Suppressor macrophage treated with lipopolysaccharide for 4 hours (primary cell): ENCODE measurements around the gene ZSCAN5B.

Source experiments
- DNase-seq: peaks from one replicate; pipeline ENCODE4 v3.0.0-alpha.2; 2020

Gene ZSCAN5B

GRCh38 chr19:56142897-56143434, 54.6 kb downstream of the ZSCAN5B start:
- no peak for DNase-seq

GRCh38 chr19:56142087-56142787, 55.3 kb downstream of the ZSCAN5B start:
- no peak for DNase-seq

GRCh38 chr19:56141417-56141993, 56.1 kb downstream of the ZSCAN5B start:
- no peak for DNase-seq

- DNase-seq = peak; percentile 98
These were observed 56.8 kb downstream of the ZSCAN5B start, which contains the start of gene ZNF444 for GRCh38 chr19:56140583-56141416. Gene ZNF444 (plus strand): TSS chr19:56141287. CDS start chr19:56146912, 5,625 bp downstream.

GRCh38 chr19:56139847-56140582, 57.6 kb downstream of the ZSCAN5B start:
- no peak for DNase-seq
